Right ventricle myocardium superior (tissue), 1 donor: Measurements from ENCODE around the gene BEGAIN. TPM values are rescaled to one million over a fixed set of nuclear protein-coding genes. Genes with fewer than 3 reads are reported as not detected.

Experiments
- ATAC-seq: fragments of 200-7000 bp; cut with Tn5 transposase; one replicate; pipeline ENCODE4 v1.9.1; 2020; ENCODE audit warnings: mild to moderate bottlenecking; ENCODE audit not compliant: poor library complexity
- DNase-seq: peaks from one replicate; pipeline ENCODE4 v3.0.0-alpha.2; 2020
- intact Hi-C: fragments of 100-400 bp; cut with DNase I; formaldehyde crosslinking; loops from one replicate; pipeline ENCODE4 v1.11.2; 2022
- total RNA-seq: library from RNA; stranded (reverse); fragmentation: NEBNext Ultra II Directional; extraction: Animal tissue kit (Norgen Biotek cat#: 25700); gene quantifications from one replicate; pipeline ENCODE4 v1.2.1, GENCODE V29; 2021
- donor health status: DM: no; HTN: yes; CAD: no; lungs with severe emphysema.

Gene BEGAIN
- total RNA-seq, 1 donor from 2014 or later = 0.46 TPM

- DNase-seq (peak; percentile 67), ATAC-seq (peak; percentile 84)
- intact Hi-C loops = no loop called here
Observed at GRCh38 chr14:100617410-100618317, 30.4 kb upstream of the BEGAIN start.

- DNase-seq (peak; percentile 13), ATAC-seq (no peak)
- intact Hi-C loops = no loop called here
Observed at GRCh38 chr14:100616854-100617409, 29.7 kb upstream of the BEGAIN start.

- intact Hi-C loops = no loop called here
- DNase-seq (peak; percentile 36), ATAC-seq (no peak)
Observed at GRCh38 chr14:100615736-100616695, 28.8 kb upstream of the BEGAIN start.

GRCh38 chr14:100614803-100615202, 27.6 kb upstream of the BEGAIN start:
- intact Hi-C loops = no loop called here
- ATAC-seq = no peak
- DNase-seq = no peak

GRCh38 chr14:100612986-100613385, 25.8 kb upstream of the BEGAIN start:
- intact Hi-C loops = no loop called here
- DNase-seq (peak; percentile 26), ATAC-seq (no peak)

- ATAC-seq (no peak), DNase-seq (no peak)
- intact Hi-C loops = no loop called here
Observed at GRCh38 chr14:100611811-100612480, 24.7 kb upstream of the BEGAIN start.

- intact Hi-C loops = no loop called here
- no peak for ATAC-seq
- peak; percentile 17 for DNase-seq
Observed at GRCh38 chr14:100610511-100611217, 23.4 kb upstream of the BEGAIN start.

GRCh38 chr14:100609941-100610391, 22.7 kb upstream of the BEGAIN start:
- DNase-seq = peak; percentile 28
- intact Hi-C loops = no loop called here
- no peak for ATAC-seq

GRCh38 chr14:100609331-100609870, 22.2 kb upstream of the BEGAIN start:
- ATAC-seq (no peak), DNase-seq (peak; percentile 11)
- intact Hi-C loops = no loop called here

GRCh38 chr14:100608586-100609330, 21.5 kb upstream of the BEGAIN start:
- intact Hi-C loops = no loop called here
- DNase-seq (peak; percentile 21), ATAC-seq (no peak)

GRCh38 chr14:100608064-100608463, 20.8 kb upstream of the BEGAIN start:
- no peak for ATAC-seq
- intact Hi-C loops = no loop called here
- DNase-seq = no peak

GRCh38 chr14:100607611-100607956, 20.4 kb upstream of the BEGAIN start:
- DNase-seq (peak; percentile 26), ATAC-seq (no peak)
- intact Hi-C loops = no loop called here

GRCh38 chr14:100606687-100607610, 19.7 kb upstream of the BEGAIN start:
- ATAC-seq = no peak
- peak; percentile 17 for DNase-seq
- intact Hi-C loops = no loop called here

GRCh38 chr14:100605706-100606686, 18.8 kb upstream of the BEGAIN start:
- intact Hi-C loops = no loop called here
- DNase-seq (peak; percentile 24), ATAC-seq (no peak)

- intact Hi-C loops = no loop called here
- peak; percentile 31 for DNase-seq
- ATAC-seq = no peak
Observed at GRCh38 chr14:100605230-100605629, 18.0 kb upstream of the BEGAIN start.
